ENCODE results near the gene PRDM1. TPM values are rescaled to one million over a fixed set of nuclear protein-coding genes. Genes with fewer than 3 reads are reported as not detected.

Gene PRDM1
- total and polyA plus RNA-seq, 2 donors (not counting 1 experiment from before 2014, with no cell fraction given), result 6.9 to 9.6 TPM

DNA sequence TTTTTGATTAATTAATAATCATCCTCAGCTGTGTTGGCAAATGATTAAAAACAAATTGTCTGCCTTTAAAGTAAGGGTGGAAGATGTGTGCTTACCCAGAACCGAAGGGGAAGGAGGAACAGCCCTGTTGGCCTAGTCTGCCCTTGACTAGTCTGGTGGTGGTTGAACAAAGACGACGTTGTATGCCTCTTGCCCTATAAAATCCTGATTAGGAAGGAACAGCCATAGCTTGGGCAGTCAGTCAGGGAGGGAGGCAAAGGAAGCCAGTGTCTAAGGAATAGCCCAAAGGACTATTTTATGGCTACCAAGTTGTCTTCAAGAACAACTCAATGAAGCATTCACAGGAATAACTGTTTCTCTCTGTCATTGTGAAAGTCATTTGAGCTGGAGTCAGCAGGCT is 70.7 kb downstream of the PRDM1 start:
- H3K9ac ChIP-seq (ENCODE audit: low read length), result no peak overlapping the region
- POLR2A ChIA-PET, result no interaction called here
- DNase-seq (no peak), ATAC-seq (ENCODE audit: low read depth) (no peak)
- H3K36me3 ChIP-seq (replicated peaks in 1 of 2; ENCODE audit: control extremely low read depth in 1 of 2, control insufficient read depth in 1 of 2, extremely low read depth in 1 of 2, insufficient read depth in 2 of 2, low read length in 1 of 2), result no peaks in the 10 kb centered on the region
- CTCF ChIA-PET, result no interaction called here
- TF ChIP-seq, protein P1, sequence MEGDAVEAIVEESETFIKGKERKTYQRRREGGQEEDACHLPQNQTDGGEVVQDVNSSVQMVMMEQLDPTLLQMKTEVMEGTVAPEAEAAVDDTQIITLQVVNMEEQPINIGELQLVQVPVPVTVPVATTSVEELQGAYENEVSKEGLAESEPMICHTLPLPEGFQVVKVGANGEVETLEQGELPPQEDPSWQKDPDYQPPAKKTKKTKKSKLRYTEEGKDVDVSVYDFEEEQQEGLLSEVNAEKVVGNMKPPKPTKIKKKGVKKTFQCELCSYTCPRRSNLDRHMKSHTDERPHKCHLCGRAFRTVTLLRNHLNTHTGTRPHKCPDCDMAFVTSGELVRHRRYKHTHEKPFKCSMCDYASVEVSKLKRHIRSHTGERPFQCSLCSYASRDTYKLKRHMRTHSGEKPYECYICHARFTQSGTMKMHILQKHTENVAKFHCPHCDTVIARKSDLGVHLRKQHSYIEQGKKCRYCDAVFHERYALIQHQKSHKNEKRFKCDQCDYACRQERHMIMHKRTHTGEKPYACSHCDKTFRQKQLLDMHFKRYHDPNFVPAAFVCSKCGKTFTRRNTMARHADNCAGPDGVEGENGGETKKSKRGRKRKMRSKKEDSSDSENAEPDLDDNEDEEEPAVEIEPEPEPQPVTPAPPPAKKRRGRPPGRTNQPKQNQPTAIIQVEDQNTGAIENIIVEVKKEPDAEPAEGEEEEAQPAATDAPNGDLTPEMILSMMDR (IDR thresholded peaks at IDR 0.05), result no peak
- no peak for TF ChIP-seq EZH2 (IDR thresholded peaks at IDR 0.05; ENCODE audit: borderline replicate concordance, insufficient read depth, low read depth, low read length, poor library complexity, severe bottlenecking)
- no peaks in the 10 kb centered on the region for H4K20me1 ChIP-seq (ENCODE audit: control insufficient read depth, insufficient read depth, low read length, poor library complexity, severe bottlenecking)
- no peak overlapping the region for H3K4me3 ChIP-seq (ENCODE audit: control extremely low read depth in 1 of 5, extremely low read depth in 1 of 5, insufficient read depth in 1 of 5, low read depth in 2 of 5, low read length in 4 of 5)
- H3K79me2 ChIP-seq (ENCODE audit: control insufficient read depth, insufficient read depth, low read length), result no peaks in the 10 kb centered on the region
- no peaks in the 10 kb centered on the region for H3K27me3 ChIP-seq (replicated peaks in 1 of 4; ENCODE audit: control extremely low read depth in 1 of 4, control insufficient read depth in 3 of 4, insufficient read depth in 4 of 4, low read length in 3 of 4)
- Mint-ChIP-seq H3K4me3 (no peak overlapping the region), H3K9me3 (ENCODE audit: insufficient read depth) (no peaks in the 10 kb centered on the region), H3K27me3 (no peaks in the 10 kb centered on the region), H3K27ac (no peak overlapping the region), H3K4me1 (no peaks in the 10 kb centered on the region)
- intact Hi-C loops (cut with micrococcal nuclease), result no loop called here
- H3K9me3 ChIP-seq (ENCODE audit: control extremely low read depth in 1 of 3, control insufficient read depth in 2 of 3, insufficient read depth in 1 of 3, low read length in 2 of 3), result no peaks in the 10 kb centered on the region
- no peak overlapping the region for H3K27ac ChIP-seq (ENCODE audit: low read length in 2 of 2)
- H2AFZ ChIP-seq (ENCODE audit: insufficient read depth, low read depth, low read length, poor library complexity, severe bottlenecking), result no peak overlapping the region
- 96% methylated on average over 3 of the region's 3 CpGs for WGBS (ENCODE audit: insufficient coverage)
- no peaks in the 10 kb centered on the region for H3K4me1 ChIP-seq (ENCODE audit: control insufficient read depth in 2 of 2, insufficient read depth in 2 of 2, low read length in 2 of 2)
- H3K4me2 ChIP-seq (replicated peaks; ENCODE audit: low read depth, low read length, poor library complexity, severe bottlenecking), result no peak overlapping the region

DNA sequence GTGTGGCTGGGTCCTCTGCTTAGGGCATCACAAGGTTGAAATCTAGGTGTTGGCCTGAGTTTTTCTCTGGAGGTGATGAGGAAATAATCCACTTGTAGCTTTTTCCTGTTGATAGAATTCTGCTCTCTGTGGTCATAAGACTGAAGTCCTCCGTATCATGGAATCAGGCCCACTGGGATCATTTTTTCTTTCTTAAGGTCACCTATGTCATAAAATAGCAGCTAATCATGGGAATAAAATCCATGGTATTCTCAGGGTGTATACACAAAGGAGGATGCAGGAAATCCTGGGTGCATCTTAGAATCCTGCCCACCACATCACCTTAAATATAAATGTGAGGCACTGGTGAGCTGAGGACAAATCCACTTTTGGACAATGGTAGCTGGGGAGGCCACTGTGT is 72.7 kb downstream of the PRDM1 start:
- H3K9ac ChIP-seq (ENCODE audit: low read length), result no peak overlapping the region
- TF ChIP-seq, protein P1 (IDR thresholded peaks at IDR 0.05), result no peak
- no peak for TF ChIP-seq EZH2 (IDR thresholded peaks at IDR 0.05; ENCODE audit: borderline replicate concordance, insufficient read depth, low read depth, low read length, poor library complexity, severe bottlenecking)
- H3K4me2 ChIP-seq (replicated peaks; ENCODE audit: low read depth, low read length, poor library complexity, severe bottlenecking), result no peak overlapping the region
- POLR2A ChIA-PET, result no interaction called here
- H3K27ac ChIP-seq (ENCODE audit: low read length in 2 of 2), result no peak overlapping the region
- H2AFZ ChIP-seq (ENCODE audit: insufficient read depth, low read depth, low read length, poor library complexity, severe bottlenecking), result no peak overlapping the region
- DNase-seq, result no peak
- H3K36me3 ChIP-seq (replicated peaks in 1 of 2; ENCODE audit: control extremely low read depth in 1 of 2, control insufficient read depth in 1 of 2, extremely low read depth in 1 of 2, insufficient read depth in 2 of 2, low read length in 1 of 2), result no peaks in the 10 kb centered on the region
- Mint-ChIP-seq H3K4me3 (no peak overlapping the region), H3K4me1 (peaks cover 14% of the 10 kb centered on the region), H3K9me3 (ENCODE audit: insufficient read depth) (no peaks in the 10 kb centered on the region), H3K27ac (no peak overlapping the region), H3K27me3 (no peaks in the 10 kb centered on the region)
- no peak overlapping the region for H3K4me3 ChIP-seq (ENCODE audit: control extremely low read depth in 1 of 5, extremely low read depth in 1 of 5, insufficient read depth in 1 of 5, low read depth in 2 of 5, low read length in 4 of 5)
- no peaks in the 10 kb centered on the region for H3K27me3 ChIP-seq (replicated peaks in 1 of 4; ENCODE audit: control extremely low read depth in 1 of 4, control insufficient read depth in 3 of 4, insufficient read depth in 4 of 4, low read length in 3 of 4)
- CTCF ChIA-PET, result no interaction called here
- no peaks in the 10 kb centered on the region for H3K9me3 ChIP-seq (ENCODE audit: control extremely low read depth in 1 of 3, control insufficient read depth in 2 of 3, insufficient read depth in 1 of 3, low read length in 2 of 3)
- H4K20me1 ChIP-seq (ENCODE audit: control insufficient read depth, insufficient read depth, low read length, poor library complexity, severe bottlenecking), result no peaks in the 10 kb centered on the region
- intact Hi-C loops (cut with micrococcal nuclease), result no loop called here
- no CpG with 5 or more reads among the region's 1 CpG for WGBS (ENCODE audit: insufficient coverage)
- ATAC-seq (ENCODE audit: low read depth), result no peak
- H3K79me2 ChIP-seq (ENCODE audit: control insufficient read depth, insufficient read depth, low read length), result no peaks in the 10 kb centered on the region
- H3K4me1 ChIP-seq (ENCODE audit: control insufficient read depth in 2 of 2, insufficient read depth in 2 of 2, low read length in 2 of 2), result peaks cover 10 to 11% of the 10 kb centered on the region in 2 donors

Other genes with a start within 250 kb of the PRDM1 start
- 26.3 and 34.0 TPM in 2 replicates for gene ATG5, start 239.4 kb downstream of the PRDM1 start, total RNA-seq
- gene ATG5, start 239.4 kb downstream of the PRDM1 start, polyA plus RNA-seq, result 13.6 and 17.8 TPM in 2 replicates